Forelimb muscle (tissue), 1 donor: ENCODE measurements around the gene APBB2. TPM values are rescaled to one million over a fixed set of nuclear protein-coding genes. Genes with fewer than 3 reads are reported as not detected.

Experiments used
- DNase-seq: peaks from one replicate; pipeline ENCODE4 v3.0.0-alpha.2; 2013; ENCODE audit warnings: low read depth
- polyA plus RNA-seq: library from polyadenylated mRNA; unstranded; fragments of 120-200 nt; gene quantifications from one replicate; pipeline ENCODE4 v1.2.1, GENCODE V29; 2013; ENCODE audit not compliant: insufficient read length

The APBB2 gene
- polyA plus RNA-seq, 1 donor: 33.9 TPM

- no peak for DNase-seq
Measured at GRCh38 chr4:41215969-41216293, 1.6 kb upstream of the APBB2 start.

- DNase-seq: no peak
Measured at GRCh38 chr4:41215155-41215554, 813 bp upstream of the APBB2 start.

GRCh38 chr4:41214825-41215146 lies 444 bp upstream of the APBB2 start:
- no peak for DNase-seq

- no peak for DNase-seq
Measured at GRCh38 chr4:41213625-41214135, 662 bp downstream of the APBB2 start.

- no peak for DNase-seq
Measured at GRCh38 chr4:41212616-41213203, 1.6 kb downstream of the APBB2 start.

GRCh38 chr4:41211951-41212615 lies 2.3 kb downstream of the APBB2 start:
- no peak for DNase-seq

GRCh38 chr4:41209901-41210300 lies 4.4 kb downstream of the APBB2 start:
- DNase-seq: no peak

- no peak for DNase-seq
Measured at GRCh38 chr4:41209187-41209586, 5.2 kb downstream of the APBB2 start.

- no peak for DNase-seq
Measured at GRCh38 chr4:41207291-41207831, 7.0 kb downstream of the APBB2 start.

- DNase-seq: no peak
Measured at GRCh38 chr4:41205854-41206460, 8.4 kb downstream of the APBB2 start.

- DNase-seq: no peak
Measured at GRCh38 chr4:41205130-41205529, 9.2 kb downstream of the APBB2 start.

- no peak for DNase-seq
Measured at GRCh38 chr4:41204400-41204978, 9.9 kb downstream of the APBB2 start.

- no peak for DNase-seq
Measured at GRCh38 chr4:41203841-41204240, 10.5 kb downstream of the APBB2 start.

GRCh38 chr4:41202820-41203568 lies 11.3 kb downstream of the APBB2 start:
- DNase-seq: no peak

- DNase-seq: no peak
Measured at GRCh38 chr4:41202356-41202755, 12.0 kb downstream of the APBB2 start.

- DNase-seq: no peak
Measured at GRCh38 chr4:41200486-41201017, 13.8 kb downstream of the APBB2 start.

GRCh38 chr4:41199788-41200187 lies 14.6 kb downstream of the APBB2 start:
- no peak for DNase-seq

GRCh38 chr4:41197996-41198395 lies 16.3 kb downstream of the APBB2 start:
- no peak for DNase-seq

GRCh38 chr4:41197495-41197894 lies 16.8 kb downstream of the APBB2 start:
- DNase-seq: no peak

- no peak for DNase-seq
Measured at GRCh38 chr4:41196633-41197332, 17.6 kb downstream of the APBB2 start.

GRCh38 chr4:41192136-41192535 lies 22.2 kb downstream of the APBB2 start:
- no peak for DNase-seq
